ENCODE measurements around the gene DPY19L2.
"Not testable (repeated sequence)": the region's sequence is repeated elsewhere in the genome, so short reads cannot be mapped to it uniquely, and the experiment has no call there.

GRCh38 chr12:63669936-63670335 is 1.6 kb upstream of the DPY19L2 start:
- not testable (repeated sequence) for TF ChIP-seq CTCF (conservative IDR thresholded peaks at IDR 0.05); EZH2 (IDR thresholded peaks at IDR 0.05; ENCODE audit: low read depth)
